ENCODE data around the gene COL5A3. TPM values are rescaled to one million over a fixed set of nuclear protein-coding genes. Genes with fewer than 3 reads are reported as not detected.

COL5A3 gene
- total RNA-seq, 4 donors from 2014 or later, result 18.8 to 79.1 (median 35.0) TPM

GRCh38 chr19:9914315-9915207 lies 95.7 kb downstream of the COL5A3 start:
- TF ChIP-seq CTCF (IDR thresholded peaks at IDR 0.05; ENCODE audit: low read depth), result no peak

- no peak for TF ChIP-seq CTCF (IDR thresholded peaks at IDR 0.05; ENCODE audit: low read depth)
Observed at GRCh38 chr19:9914001-9914314, 96.3 kb downstream of the COL5A3 start.

- TF ChIP-seq CTCF (IDR thresholded peaks at IDR 0.05; ENCODE audit: low read depth), result no peak
Observed at GRCh38 chr19:9913237-9914000, 96.9 kb downstream of the COL5A3 start.

- no peak for TF ChIP-seq CTCF (IDR thresholded peaks at IDR 0.05; ENCODE audit: low read depth)
Observed at GRCh38 chr19:9912551-9913236, 97.6 kb downstream of the COL5A3 start.

- no peak for TF ChIP-seq CTCF (IDR thresholded peaks at IDR 0.05; ENCODE audit: low read depth)
Observed at GRCh38 chr19:9911524-9912185, 98.6 kb downstream of the COL5A3 start.

- TF ChIP-seq CTCF (IDR thresholded peaks at IDR 0.05; ENCODE audit: low read depth), result no peak
Observed at GRCh38 chr19:9910625-9911024, 99.7 kb downstream of the COL5A3 start.

Small RNA genes lying within 50 kb of the gene (small RNA-seq; reads per million reads assigned to genes)
- gene MIR5589, result not detected

Other genes with a start within 250 kb of the COL5A3 start
- 10 to 100 TPM; 11.7 to 24.4 (median 20.9) TPM for gene ZNF846, start 241.8 kb downstream of the COL5A3 start, total RNA-seq
- gene FBXL12, start 191.4 kb downstream of the COL5A3 start, total RNA-seq, result 10 to 100 TPM; 12.6 to 25.6 (median 18.8) TPM
- gene UBL5, start 182.6 kb downstream of the COL5A3 start, total RNA-seq, result 100 to 1,000 TPM; 403 to 678 (median 492) TPM
- 100 to 1,000 TPM in 1 of 4 donors, 10 to 100 TPM in 3; 43.9 to 117 (median 80.5) TPM for gene PIN1, start 175.2 kb downstream of the COL5A3 start, total RNA-seq
- 100 to 1,000 TPM in 1 of 4 donors, 10 to 100 TPM in 3; 21.8 to 258 (median 57.7) TPM for gene OLFM2, start 74.0 kb downstream of the COL5A3 start, total RNA-seq
- 1 to 10 TPM in 1 of 4 donors, not detected in 3; 1.3 TPM for gene RDH8, start 3.0 kb upstream of the COL5A3 start, total RNA-seq
- gene SHFL, start 75.8 kb upstream of the COL5A3 start, total RNA-seq, result 10 to 100 TPM in 3 of 4 donors, 1 to 10 TPM in 1; 8.6 to 36.7 (median 25.6) TPM
- under 1 TPM in 1 of 4 donors, not detected in 3; 0.85 TPM for gene ANGPTL6, start 92.2 kb upstream of the COL5A3 start, total RNA-seq
- gene PPAN, start 95.9 kb upstream of the COL5A3 start, total RNA-seq, result 10 to 100 TPM; 14.2 to 31.8 (median 15.0) TPM
- gene P2RY11, start 101.2 kb upstream of the COL5A3 start, total RNA-seq, result 10 to 100 TPM in 1 of 4 donors, 1 to 10 TPM in 2, not detected in 1; 2.4 to 16.8 (median 5.7) TPM
- gene EIF3G, start 109.4 kb upstream of the COL5A3 start, total RNA-seq, result 100 to 1,000 TPM; 163 to 283 (median 235) TPM
- 10 to 100 TPM; 25.5 to 60.7 (median 41.5) TPM for gene DNMT1, start 184.4 kb upstream of the COL5A3 start, total RNA-seq
- gene S1PR2, start 220.8 kb upstream of the COL5A3 start, total RNA-seq, result 10 to 100 TPM in 1 of 4 donors, 1 to 10 TPM in 3; 7.7 to 10.1 (median 9.1) TPM
- gene MRPL4, start 241.7 kb upstream of the COL5A3 start, total RNA-seq, result 10 to 100 TPM; 30.6 to 60.8 (median 31.0) TPM